ENCODE results near the gene TPRG1.

The TPRG1 gene

GRCh38 chr3:189169728-189170127 is 2.0 kb upstream of the TPRG1 start:
- no peak overlapping the region for H3K4me3 ChIP-seq (ENCODE audit: low read depth, low read length)
- POLR2A ChIA-PET: no interaction called here
- DNase-seq (ENCODE audit: low read depth, low spot score): no peak
- TF ChIP-seq CTCF (IDR thresholded peaks at IDR 0.05; ENCODE audit: insufficient read depth, low read length, missing control alignments): no peak
- CTCF ChIA-PET: interaction anchor here (0.6 to 1.5 kb wide), 3 partner anchors 11 to 22 kb away, joined by 3 to 4 read pairs (median 3); no protein-coding TSS in a partner anchor

GRCh38 chr3:189170559-189170958 is 1.2 kb upstream of the TPRG1 start:
- TF ChIP-seq CTCF (IDR thresholded peaks at IDR 0.05; ENCODE audit: insufficient read depth, low read length, missing control alignments): no peak
- no peak for DNase-seq (ENCODE audit: low read depth, low spot score)
- ChIA-PET POLR2A (no interaction called here), CTCF (no interaction called here)
- no peak overlapping the region for H3K4me3 ChIP-seq (ENCODE audit: low read depth, low read length)

GRCh38 chr3:189172668-189173419 is 1.1 kb downstream of the TPRG1 start:
- DNase-seq (ENCODE audit: low read depth, low spot score): no peak
- H3K4me3 ChIP-seq (ENCODE audit: low read depth, low read length): no peak overlapping the region
- TF ChIP-seq CTCF (IDR thresholded peaks at IDR 0.05; ENCODE audit: insufficient read depth, low read length, missing control alignments): no peak
- ChIA-PET CTCF (no interaction called here), POLR2A (no interaction called here)

- H3K4me3 ChIP-seq (ENCODE audit: low read depth, low read length): no peak overlapping the region
- DNase-seq (ENCODE audit: low read depth, low spot score): no peak
- ChIA-PET POLR2A (no interaction called here), CTCF (interaction anchor here (1.4 kb wide), 1 partner anchor 48 kb away, joined by 3 read pairs; no protein-coding TSS in a partner anchor)
- TF ChIP-seq CTCF (IDR thresholded peaks at IDR 0.05; ENCODE audit: insufficient read depth, low read length, missing control alignments): no peak
Measured at GRCh38 chr3:189184566-189184965, 12.8 kb downstream of the TPRG1 start.

- ChIA-PET POLR2A (no interaction called here), CTCF (no interaction called here)
- DNase-seq (ENCODE audit: low read depth, low spot score): no peak
- no peak for TF ChIP-seq CTCF (IDR thresholded peaks at IDR 0.05; ENCODE audit: insufficient read depth, low read length, missing control alignments)
- H3K4me3 ChIP-seq (ENCODE audit: low read depth, low read length): no peak overlapping the region
Measured at GRCh38 chr3:189186101-189186500, 14.3 kb downstream of the TPRG1 start.

GRCh38 chr3:189188466-189188865 is 16.7 kb downstream of the TPRG1 start:
- no peak overlapping the region for H3K4me3 ChIP-seq (ENCODE audit: low read depth, low read length)
- TF ChIP-seq CTCF (IDR thresholded peaks at IDR 0.05; ENCODE audit: insufficient read depth, low read length, missing control alignments): no peak
- DNase-seq (ENCODE audit: low read depth, low spot score): no peak
- ChIA-PET CTCF (no interaction called here), POLR2A (no interaction called here)

All from AG04449 (cell line).